GM19328 (cell line): ENCODE data around the gene AKAP8L.
A peak's percentile ranks its signal among the peaks of the same experiment; 100 is the strongest.

ENCODE experiments used
- ATAC-seq: cut with Tn5 transposase; IDR thresholded peaks from one replicate; pipeline ENCODE4 v1.9.1; 2021; ENCODE audit warnings: mild to moderate bottlenecking, moderate library complexity; ENCODE audit not compliant: unreplicated experiment

AKAP8L gene

GRCh38 chr19:15394426-15394825 lies 24.4 kb downstream of the AKAP8L start:
- ATAC-seq, result no peak

GRCh38 chr19:15393963-15394362 lies 24.8 kb downstream of the AKAP8L start:
- no peak for ATAC-seq

GRCh38 chr19:15390814-15391213 lies 28.0 kb downstream of the AKAP8L start:
- no peak for ATAC-seq

- ATAC-seq, result no peak
Observed at GRCh38 chr19:15381864-15382263, 36.9 kb downstream of the AKAP8L start.

- ATAC-seq, result no peak
Observed at GRCh38 chr19:15381429-15381828, 37.4 kb downstream of the AKAP8L start.

- ATAC-seq, result peak; percentile 32
Observed at GRCh38 chr19:15379999-15380647, 38.7 kb downstream of the AKAP8L start.

- peak; percentile 78 for ATAC-seq
Observed at GRCh38 chr19:15379083-15379998, 39.4 kb downstream of the AKAP8L start, which contains the start of gene AKAP8. Gene AKAP8, minus strand, starts transcription at chr19:15379787. Its CDS starts 56 bp downstream, at chr19:15379731.

- no peak for ATAC-seq
Observed at GRCh38 chr19:15378534-15379082, 40.2 kb downstream of the AKAP8L start.

GRCh38 chr19:15374796-15375440 lies 43.9 kb downstream of the AKAP8L start:
- ATAC-seq, result no peak

- ATAC-seq, result no peak
Observed at GRCh38 chr19:15374105-15374651, 44.6 kb downstream of the AKAP8L start.

- no peak for ATAC-seq
Observed at GRCh38 chr19:15373644-15374043, 45.1 kb downstream of the AKAP8L start.

GRCh38 chr19:15372891-15373301 lies 45.9 kb downstream of the AKAP8L start:
- ATAC-seq, result no peak

GRCh38 chr19:15372470-15372869 lies 46.3 kb downstream of the AKAP8L start:
- no peak for ATAC-seq

GRCh38 chr19:15371786-15372380 lies 46.9 kb downstream of the AKAP8L start:
- ATAC-seq, result no peak

- ATAC-seq, result no peak
Observed at GRCh38 chr19:15371119-15371518, 47.7 kb downstream of the AKAP8L start.

- no peak for ATAC-seq
Observed at GRCh38 chr19:15369594-15369891, 49.2 kb downstream of the AKAP8L start.

GRCh38 chr19:15368798-15369593 lies 49.8 kb downstream of the AKAP8L start:
- no peak for ATAC-seq

- no peak for ATAC-seq
Observed at GRCh38 chr19:15368051-15368632, 50.6 kb downstream of the AKAP8L start.

- no peak for ATAC-seq
Observed at GRCh38 chr19:15367439-15367838, 51.3 kb downstream of the AKAP8L start.

GRCh38 chr19:15365264-15365663 lies 53.5 kb downstream of the AKAP8L start:
- ATAC-seq, result no peak
